Transverse colon (tissue), 3 donors: ENCODE results near the gene PI4KA.

Source experiments
- POLR2A ChIP-seq: fragments of 450-650 bp; IDR thresholded peaks from one replicate; pipeline ENCODE4 v1.6.1; 2016; ENCODE audit warnings: antibody characterized with exemption, mild to moderate bottlenecking, moderate library complexity
- TF ChIP-seq, protein P1 (sequence below), 5 experiments: fragments of 200-600 bp in 3 of 5; fragments of 450-650 bp in 2 of 5; sonication (generic) in 3 of 5; IDR thresholded peaks; 1 replicate in 2 of 5; 2 replicates in 3 of 5; pipeline ENCODE4 v1.5.1; 2016 to 2017; ENCODE audit warnings: antibody characterized with exemption in 5 of 5, inconsistent platforms in 3 of 5, mild to moderate bottlenecking in 2 of 5, moderate library complexity in 1 of 5

DNA sequence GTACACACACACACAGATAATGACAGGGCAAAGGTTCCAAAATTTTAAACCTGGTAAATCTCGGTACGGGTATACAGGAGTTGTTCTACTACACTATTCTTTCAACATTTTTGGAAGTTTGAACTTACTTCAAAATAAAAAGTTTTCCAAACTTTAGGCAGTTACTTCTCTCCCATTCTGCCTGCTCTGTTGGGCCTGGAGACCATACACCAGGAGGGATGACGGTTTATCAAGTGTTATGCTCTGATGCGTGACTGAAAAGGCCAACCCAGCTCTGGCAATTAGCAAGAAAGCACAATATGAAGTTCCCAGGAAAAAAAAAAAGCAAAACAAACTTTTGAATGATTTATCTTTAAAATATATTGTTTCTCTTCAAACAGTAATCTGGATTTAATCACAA lies 83.7 kb downstream of the PI4KA start:
- TF ChIP-seq, protein P1, sequence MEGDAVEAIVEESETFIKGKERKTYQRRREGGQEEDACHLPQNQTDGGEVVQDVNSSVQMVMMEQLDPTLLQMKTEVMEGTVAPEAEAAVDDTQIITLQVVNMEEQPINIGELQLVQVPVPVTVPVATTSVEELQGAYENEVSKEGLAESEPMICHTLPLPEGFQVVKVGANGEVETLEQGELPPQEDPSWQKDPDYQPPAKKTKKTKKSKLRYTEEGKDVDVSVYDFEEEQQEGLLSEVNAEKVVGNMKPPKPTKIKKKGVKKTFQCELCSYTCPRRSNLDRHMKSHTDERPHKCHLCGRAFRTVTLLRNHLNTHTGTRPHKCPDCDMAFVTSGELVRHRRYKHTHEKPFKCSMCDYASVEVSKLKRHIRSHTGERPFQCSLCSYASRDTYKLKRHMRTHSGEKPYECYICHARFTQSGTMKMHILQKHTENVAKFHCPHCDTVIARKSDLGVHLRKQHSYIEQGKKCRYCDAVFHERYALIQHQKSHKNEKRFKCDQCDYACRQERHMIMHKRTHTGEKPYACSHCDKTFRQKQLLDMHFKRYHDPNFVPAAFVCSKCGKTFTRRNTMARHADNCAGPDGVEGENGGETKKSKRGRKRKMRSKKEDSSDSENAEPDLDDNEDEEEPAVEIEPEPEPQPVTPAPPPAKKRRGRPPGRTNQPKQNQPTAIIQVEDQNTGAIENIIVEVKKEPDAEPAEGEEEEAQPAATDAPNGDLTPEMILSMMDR (IDR thresholded peaks at IDR 0.05), result no peak
- TF ChIP-seq POLR2A, result no peak
